DOHH2 (cell line): Measurements from ENCODE around the gene ALPK1.
A peak's percentile ranks its signal among the peaks of the same experiment; 100 is the strongest.
"Not testable (repeated sequence)": the region's sequence is repeated elsewhere in the genome, so short reads cannot be mapped to it uniquely, and the experiment has no call there.

Experiments
- H3F3A ChIP-seq: fragments of 200-600 bp; sonication (generic), shearing (Covaris generic); 2 replicates; pipeline ENCODE4 v1.6.0; 2016; ENCODE audit warnings: antibody characterized with exemption, mild to moderate bottlenecking; ENCODE audit not compliant: control insufficient read depth, insufficient read depth
- H3K27ac ChIP-seq: fragments of 200-600 bp; sonication (generic); 2 replicates; pipeline ENCODE4 v1.5.1; 2014; ENCODE audit warnings: low read depth, mild to moderate bottlenecking, low read length, moderate library complexity
- H3K27me3 ChIP-seq: fragments of 200-600 bp; sonication (generic); 2 replicates; pipeline ENCODE4 v1.6.1; 2014; ENCODE audit warnings: mild to moderate bottlenecking, low read length, mixed read lengths; ENCODE audit not compliant: control insufficient read depth
- H3K36me3 ChIP-seq: fragments of 200-600 bp; sonication (generic); 2 replicates; pipeline ENCODE4 v1.6.1; 2014; ENCODE audit warnings: mild to moderate bottlenecking, low read length, moderate library complexity, mixed read lengths; ENCODE audit not compliant: control insufficient read depth
- H3K4me1 ChIP-seq: fragments of 200-600 bp; sonication (generic); 2 replicates; pipeline ENCODE4 v1.6.1; 2014; ENCODE audit warnings: mild to moderate bottlenecking, low read length, mixed read lengths; ENCODE audit not compliant: control insufficient read depth
- H3K4me2 ChIP-seq: fragments of 200-600 bp; sonication (generic); 2 replicates; pipeline ENCODE4 v1.6.0; 2014; ENCODE audit warnings: mild to moderate bottlenecking, low read length, moderate library complexity
- H3K4me3 ChIP-seq: fragments of 200-600 bp; sonication (generic); 2 replicates; pipeline ENCODE4 v1.5.1; 2014; ENCODE audit warnings: mild to moderate bottlenecking, low read length, mixed read lengths
- H3K79me2 ChIP-seq: fragments of 200-600 bp; sonication (generic); 2 replicates; pipeline ENCODE4 v1.6.1; 2014; ENCODE audit warnings: mild to moderate bottlenecking, low read length, mixed read lengths; ENCODE audit not compliant: control insufficient read depth
- H3K9me2 ChIP-seq: fragments of 200-600 bp; sonication (generic); replicated peaks from 2 replicates; pipeline ENCODE4 v1.6.1; 2014; ENCODE audit warnings: mild to moderate bottlenecking, low read length, mixed read lengths; ENCODE audit not compliant: control insufficient read depth
- H3K9me3 ChIP-seq: fragments of 200-600 bp; sonication (generic); 2 replicates; pipeline ENCODE4 v1.6.1; 2014; ENCODE audit warnings: antibody characterized with exemption, low read length, mixed read lengths; ENCODE audit not compliant: control insufficient read depth, insufficient read depth
- H4K20me1 ChIP-seq: fragments of 200-600 bp; sonication (generic); 2 replicates; pipeline ENCODE4 v1.6.0; 2014; ENCODE audit warnings: low read depth, mild to moderate bottlenecking, antibody characterized with exemption, low read length, moderate library complexity; ENCODE audit not compliant: control insufficient read depth, insufficient read depth
- EZH2phosphoT487 ChIP-seq: fragments of 200-600 bp; sonication (generic); IDR thresholded peaks from 2 replicates; pipeline ENCODE4 v1.6.1; 2017; ENCODE audit warnings: borderline replicate concordance, mild to moderate bottlenecking, antibody characterized with exemption, low read length, moderate library complexity, mixed read lengths
- TF ChIP-seq, protein P1 (sequence below): fragments of 200-600 bp; sonication (generic); IDR thresholded peaks from one replicate; pipeline ENCODE4 v1.5.1; 2014; ENCODE audit warnings: antibody characterized with exemption, mild to moderate bottlenecking, low read depth, low read length; ENCODE audit not compliant: poor library complexity, severe bottlenecking

ALPK1 gene

DNA sequence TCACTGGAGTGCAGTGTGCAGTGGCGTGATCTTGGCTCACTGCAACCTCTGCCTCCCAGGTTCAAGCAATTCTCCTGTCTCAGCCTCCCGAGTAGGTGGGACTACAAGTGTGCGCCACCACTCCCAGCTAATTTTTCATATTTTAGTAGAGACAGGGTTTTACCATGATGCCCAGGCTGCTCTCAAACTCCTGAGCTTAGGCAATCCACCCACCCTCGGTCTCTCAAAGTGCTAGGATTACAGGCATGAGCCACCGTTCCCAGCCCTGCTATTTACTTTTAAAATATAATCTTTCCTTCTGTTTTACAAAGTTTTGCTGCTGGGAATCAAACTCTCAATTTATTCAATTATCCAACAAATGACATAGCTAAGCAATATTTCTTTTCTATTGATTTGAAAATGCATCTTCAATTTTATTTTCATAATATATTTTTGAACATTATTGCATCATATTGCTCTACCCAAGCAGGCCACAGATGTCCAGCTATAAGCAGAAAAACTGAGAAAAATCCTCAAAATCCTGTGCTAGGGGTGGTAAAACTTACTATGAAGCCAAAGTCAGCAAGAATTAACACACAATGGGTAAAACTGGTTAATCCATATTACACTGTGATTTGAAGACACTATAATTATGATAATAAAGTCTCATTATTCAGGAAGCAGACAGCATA, 16.6 kb upstream of the ALPK1 start:
- Histone ChIP-seq H3K27ac (peak overlapping the region; percentile 100), H3K9me2 (no peaks in the 10 kb centered on the region), H3K9me3 (peaks cover 18% of the 10 kb centered on the region), H3K27me3 (no peaks in the 10 kb centered on the region), H3K4me2 (peak overlapping the region; percentile 87), H4K20me1 (peaks cover 31% of the 10 kb centered on the region), H3K4me3 (peak overlapping the region; percentile 100), H3F3A (peaks cover 36% of the 10 kb centered on the region), H3K79me2 (peaks cover 100% of the 10 kb centered on the region), H3K4me1 (peaks cover 69% of the 10 kb centered on the region), H3K36me3 (peaks cover 94% of the 10 kb centered on the region)
- TF ChIP-seq EZH2phosphoT487, result no peak
- TF ChIP-seq, protein P1, sequence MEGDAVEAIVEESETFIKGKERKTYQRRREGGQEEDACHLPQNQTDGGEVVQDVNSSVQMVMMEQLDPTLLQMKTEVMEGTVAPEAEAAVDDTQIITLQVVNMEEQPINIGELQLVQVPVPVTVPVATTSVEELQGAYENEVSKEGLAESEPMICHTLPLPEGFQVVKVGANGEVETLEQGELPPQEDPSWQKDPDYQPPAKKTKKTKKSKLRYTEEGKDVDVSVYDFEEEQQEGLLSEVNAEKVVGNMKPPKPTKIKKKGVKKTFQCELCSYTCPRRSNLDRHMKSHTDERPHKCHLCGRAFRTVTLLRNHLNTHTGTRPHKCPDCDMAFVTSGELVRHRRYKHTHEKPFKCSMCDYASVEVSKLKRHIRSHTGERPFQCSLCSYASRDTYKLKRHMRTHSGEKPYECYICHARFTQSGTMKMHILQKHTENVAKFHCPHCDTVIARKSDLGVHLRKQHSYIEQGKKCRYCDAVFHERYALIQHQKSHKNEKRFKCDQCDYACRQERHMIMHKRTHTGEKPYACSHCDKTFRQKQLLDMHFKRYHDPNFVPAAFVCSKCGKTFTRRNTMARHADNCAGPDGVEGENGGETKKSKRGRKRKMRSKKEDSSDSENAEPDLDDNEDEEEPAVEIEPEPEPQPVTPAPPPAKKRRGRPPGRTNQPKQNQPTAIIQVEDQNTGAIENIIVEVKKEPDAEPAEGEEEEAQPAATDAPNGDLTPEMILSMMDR, result no peak

DNA sequence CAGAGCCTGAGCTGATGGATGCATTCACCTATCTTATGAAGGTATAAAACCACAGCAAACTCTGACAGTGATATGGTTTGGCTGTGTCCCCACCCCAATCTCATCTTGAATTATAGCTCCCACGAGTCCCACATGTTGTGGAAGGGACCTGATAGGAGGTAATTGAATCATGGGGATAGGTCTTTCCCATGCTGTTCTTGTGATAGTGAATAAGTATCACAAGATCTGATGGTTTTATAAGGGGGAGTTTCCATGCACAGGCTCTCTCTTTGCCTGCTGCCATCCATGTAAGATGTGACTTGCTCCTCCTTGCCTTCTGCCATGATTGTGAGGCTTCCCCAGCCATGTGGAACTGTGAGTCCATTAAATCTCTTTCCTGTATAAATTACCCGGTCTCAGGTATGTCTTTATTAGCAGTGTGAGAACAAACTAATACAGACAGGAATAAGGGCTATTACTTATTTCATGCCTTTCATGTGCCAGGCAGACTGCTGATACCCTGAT, 15.2 kb upstream of the ALPK1 start:
- H3K9me2 ChIP-seq, H3K27me3 ChIP-seq: not testable (repeated sequence)
- Histone ChIP-seq H3F3A (peaks cover 44% of the 10 kb centered on the region), H3K9me3 (peaks cover 28% of the 10 kb centered on the region), H3K4me3 (peak overlapping the region; percentile 100), H3K36me3 (peaks cover 89% of the 10 kb centered on the region), H3K79me2 (peaks cover 99% of the 10 kb centered on the region), H4K20me1 (peaks cover 25% of the 10 kb centered on the region), H3K4me2 (peak overlapping the region; percentile 87), H3K27ac (peak overlapping the region; percentile 100), H3K4me1 (peaks cover 76% of the 10 kb centered on the region)

DNA sequence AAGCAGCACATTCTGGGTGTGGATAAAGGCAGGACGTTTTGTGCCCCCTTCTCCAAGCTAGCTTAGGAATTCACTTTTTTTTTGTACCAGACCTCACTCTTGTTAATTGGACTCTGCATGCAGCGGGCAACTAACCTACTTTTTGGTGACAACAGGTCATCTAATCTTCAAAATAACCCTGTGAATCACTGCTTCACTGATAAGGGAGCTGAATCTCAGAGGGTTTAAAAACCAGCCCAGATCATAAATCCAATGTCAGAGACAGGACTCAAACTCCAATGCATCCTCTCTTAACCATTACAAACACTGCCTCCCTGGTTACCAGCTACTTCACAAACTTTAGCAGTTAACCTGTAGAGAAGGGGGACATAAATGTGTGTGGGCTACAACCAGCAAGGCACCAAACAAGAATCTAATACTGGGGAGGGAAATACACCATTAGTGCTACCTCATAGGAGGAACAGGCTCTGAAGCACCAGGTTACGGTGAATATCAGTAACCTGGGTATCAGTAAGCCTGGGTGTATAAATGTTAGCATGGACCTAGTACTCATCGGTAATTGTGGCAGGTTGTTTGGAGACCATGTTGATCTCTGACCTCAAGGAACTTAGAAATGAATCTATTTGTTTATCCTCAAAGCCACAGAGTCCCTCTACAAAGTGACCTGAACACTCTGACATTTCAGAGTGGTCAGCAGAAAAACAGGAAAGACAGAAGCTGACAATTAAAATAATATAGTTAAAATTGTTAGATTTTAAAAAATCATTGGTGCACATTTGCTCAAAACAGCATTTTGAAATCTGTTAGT, 14.1 kb upstream of the ALPK1 start:
- no peaks in the 10 kb centered on the region for H3K27me3 ChIP-seq
- H3F3A ChIP-seq, result peaks cover 52% of the 10 kb centered on the region
- TF ChIP-seq EZH2phosphoT487, result no peak
- TF ChIP-seq, protein P1, result no peak
- peak overlapping the region; percentile 87 for H3K4me2 ChIP-seq
- H3K27ac ChIP-seq, result peak overlapping the region; percentile 100
- H3K4me3 ChIP-seq, result peak overlapping the region; percentile 100
- H3K36me3 ChIP-seq, result peaks cover 86% of the 10 kb centered on the region
- H3K4me1 ChIP-seq, result peaks cover 81% of the 10 kb centered on the region
- H3K9me2 ChIP-seq, result no peaks in the 10 kb centered on the region
- H3K79me2 ChIP-seq, result peaks cover 93% of the 10 kb centered on the region
- H4K20me1 ChIP-seq, result peaks cover 15% of the 10 kb centered on the region
- peaks cover 28% of the 10 kb centered on the region for H3K9me3 ChIP-seq
